Fibroblast of pulmonary artery (primary cell): ENCODE measurements around the gene SAMD11.

Source experiments
- DNase-seq: peaks from one replicate; pipeline ENCODE4 v3.0.0-alpha.2; 2010; ENCODE audit warnings: low read depth
- H3K4me3 ChIP-seq: replicated peaks from 2 replicates; pipeline ENCODE4 v1.5.1; 2011; ENCODE audit warnings: low read depth, mild to moderate bottlenecking, control low read depth, low read length, moderate library complexity
- TF ChIP-seq, protein P1 (sequence below): IDR thresholded peaks from 2 replicates; pipeline ENCODE4 v1.5.1; 2011; ENCODE audit warnings: mild to moderate bottlenecking, control low read depth, low read length, inconsistent platforms; ENCODE audit errors: missing control alignments

Gene SAMD11

GRCh38 chr1:950268-950667 is 26.5 kb downstream of the SAMD11 start:
- TF ChIP-seq, protein P1, sequence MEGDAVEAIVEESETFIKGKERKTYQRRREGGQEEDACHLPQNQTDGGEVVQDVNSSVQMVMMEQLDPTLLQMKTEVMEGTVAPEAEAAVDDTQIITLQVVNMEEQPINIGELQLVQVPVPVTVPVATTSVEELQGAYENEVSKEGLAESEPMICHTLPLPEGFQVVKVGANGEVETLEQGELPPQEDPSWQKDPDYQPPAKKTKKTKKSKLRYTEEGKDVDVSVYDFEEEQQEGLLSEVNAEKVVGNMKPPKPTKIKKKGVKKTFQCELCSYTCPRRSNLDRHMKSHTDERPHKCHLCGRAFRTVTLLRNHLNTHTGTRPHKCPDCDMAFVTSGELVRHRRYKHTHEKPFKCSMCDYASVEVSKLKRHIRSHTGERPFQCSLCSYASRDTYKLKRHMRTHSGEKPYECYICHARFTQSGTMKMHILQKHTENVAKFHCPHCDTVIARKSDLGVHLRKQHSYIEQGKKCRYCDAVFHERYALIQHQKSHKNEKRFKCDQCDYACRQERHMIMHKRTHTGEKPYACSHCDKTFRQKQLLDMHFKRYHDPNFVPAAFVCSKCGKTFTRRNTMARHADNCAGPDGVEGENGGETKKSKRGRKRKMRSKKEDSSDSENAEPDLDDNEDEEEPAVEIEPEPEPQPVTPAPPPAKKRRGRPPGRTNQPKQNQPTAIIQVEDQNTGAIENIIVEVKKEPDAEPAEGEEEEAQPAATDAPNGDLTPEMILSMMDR: no peak
- DNase-seq: no peak
- H3K4me3 ChIP-seq: no peak overlapping the region

DNA sequence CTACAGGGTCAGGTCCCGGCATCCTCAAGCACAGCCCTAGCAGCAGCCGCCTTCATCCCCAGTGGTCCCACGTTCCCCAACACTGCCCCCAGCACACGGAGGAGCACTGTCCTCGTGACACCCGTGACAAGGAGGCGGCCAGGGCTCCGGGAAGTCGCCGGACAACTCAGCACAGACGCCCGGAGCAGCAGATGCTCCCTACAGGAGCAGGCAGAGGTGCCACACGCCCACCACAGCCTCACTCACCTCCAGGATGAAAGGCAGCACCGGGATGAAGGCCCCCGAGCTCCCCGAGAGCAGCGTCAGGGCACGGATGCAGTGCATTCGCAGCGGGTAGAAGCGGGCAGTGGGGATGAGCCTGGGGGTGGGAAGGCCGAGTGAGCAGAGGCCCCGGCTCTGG is 27.2 kb downstream of the SAMD11 start:
- DNase-seq: no peak
- no peak overlapping the region for H3K4me3 ChIP-seq
- TF ChIP-seq, protein P1: no peak

- DNase-seq: peak; percentile 35
- TF ChIP-seq, protein P1: peak; percentile 49
These were observed 27.6 kb downstream of the SAMD11 start for GRCh38 chr1:951364-951763.

DNA sequence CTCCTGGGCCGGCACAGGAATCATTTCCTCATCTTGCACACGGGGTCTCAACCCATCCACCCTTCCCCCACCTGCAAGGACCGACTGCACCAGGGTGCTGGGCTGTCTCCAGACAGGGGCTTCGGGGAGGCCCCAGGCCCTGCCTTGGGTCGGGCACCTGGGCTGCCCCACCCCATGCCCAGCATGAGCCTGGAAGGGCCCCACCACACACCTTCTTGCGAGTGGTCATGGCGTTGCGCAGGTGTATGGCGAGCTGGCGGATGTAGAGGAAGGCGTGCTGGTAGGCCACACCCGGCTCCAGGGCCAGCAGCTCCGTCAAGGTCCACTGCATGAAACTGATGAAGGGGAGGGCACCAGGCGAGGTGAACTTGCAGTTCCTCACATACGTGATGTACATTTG is 28.5 kb downstream of the SAMD11 start:
- TF ChIP-seq, protein P1: no peak
- no peak for DNase-seq
- no peak overlapping the region for H3K4me3 ChIP-seq

More at GRCh38 chr1:951364-951763, 27.6 kb downstream of the SAMD11 start:
- no peak overlapping the region for H3K4me3 ChIP-seq

DNA sequence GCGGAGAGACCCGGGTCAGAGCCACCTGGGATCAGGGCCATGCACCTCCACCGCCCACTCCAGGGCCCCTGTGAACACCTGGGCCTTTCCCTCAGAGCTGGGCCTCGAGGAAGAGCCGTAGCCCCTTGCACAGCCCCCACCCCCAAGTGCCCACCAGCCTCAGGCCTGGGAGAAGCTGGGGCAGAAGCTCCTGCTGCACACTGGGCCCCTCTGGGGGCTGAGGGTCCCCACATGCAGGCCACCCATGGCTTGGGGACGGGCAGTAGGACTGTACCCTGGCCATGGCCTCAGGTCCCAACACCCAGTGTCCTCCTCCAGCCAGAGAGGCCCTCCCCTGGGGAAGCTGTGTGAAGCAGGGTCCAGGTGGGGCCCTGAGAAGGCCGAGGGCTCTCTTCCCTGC is 28.9 kb downstream of the SAMD11 start:
- TF ChIP-seq, protein P1: no peak
- DNase-seq: no peak
- H3K4me3 ChIP-seq: no peak overlapping the region

GRCh38 chr1:953524-954320 is 30.0 kb downstream of the SAMD11 start:
- H3K4me3 ChIP-seq: no peak overlapping the region
- TF ChIP-seq, protein P1: no peak
- no peak for DNase-seq

DNA sequence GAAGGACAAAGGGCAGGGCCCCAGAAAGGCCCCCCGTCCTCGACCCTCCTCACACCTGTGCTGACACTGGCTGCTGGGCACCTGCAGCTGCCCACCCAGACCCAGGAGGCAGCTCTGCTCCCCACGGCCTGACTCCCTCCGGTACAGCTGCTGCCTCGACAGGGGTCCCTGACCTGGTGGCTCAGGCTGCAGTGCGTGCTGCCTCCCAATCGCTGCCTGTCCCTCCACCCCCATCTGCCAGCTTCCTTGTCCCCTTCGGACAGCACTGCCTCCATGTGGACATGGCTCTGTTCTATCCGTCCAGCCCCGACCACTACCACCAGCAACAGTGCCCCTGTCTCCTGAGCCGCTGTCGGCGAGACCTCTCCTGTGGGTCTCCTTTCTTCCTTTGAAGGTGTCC is 31.2 kb downstream of the SAMD11 start:
- DNase-seq: no peak
- TF ChIP-seq, protein P1: no peak
- H3K4me3 ChIP-seq: no peak overlapping the region
